ENCODE results near the gene ATP6V0A1. TPM values are rescaled to one million over a fixed set of nuclear protein-coding genes. Genes with fewer than 3 reads are reported as not detected.

Gene ATP6V0A1
- total and polyA plus RNA-seq, 7 experiments from 2014 or later, result 10.7 to 74.8 (median 17.4) TPM

GRCh38 chr17:42514279-42514678 is 55.6 kb downstream of the ATP6V0A1 start:
- CTCF ChIA-PET, result interaction anchor here (0.5 to 2.6 kb wide), 9 partner anchors 16 to 193 kb away, joined by 3 to 11 read pairs (median 4); no protein-coding TSS in a partner anchor
- Mint-ChIP-seq H3K9me3 (no peaks in the 10 kb centered on the region), H3K27me3 (no peaks in the 10 kb centered on the region), H3K36me3 (peaks cover 0 to 11% (median 2%) of the 10 kb centered on the region in 5 donors), H3K4me3 (no peak overlapping the region), H3K27ac (no peak overlapping the region), H3K4me1 (peaks cover 5 to 18% (median 7%) of the 10 kb centered on the region in 7 donors)
- Histone ChIP-seq H3K27ac (ENCODE audit: low read depth, low read length) (no peak overlapping the region), H3K27me3 (ENCODE audit: control insufficient read depth in 2 of 2, insufficient read depth in 2 of 2, low read length in 2 of 2) (no peaks in the 10 kb centered on the region), H3K36me3 (ENCODE audit: control insufficient read depth in 2 of 3, insufficient read depth in 3 of 3, low read length in 3 of 3) (peaks cover 0 to 14% (median 0%) of the 10 kb centered on the region in 3 experiments), H3K4me3 (ENCODE audit: low read length) (no peak overlapping the region), H3K9me3 (ENCODE audit: control insufficient read depth in 2 of 3, low read length in 3 of 3) (no peaks in the 10 kb centered on the region), H3K4me1 (ENCODE audit: control insufficient read depth in 2 of 2, insufficient read depth in 2 of 2, low read length in 2 of 2) (no peaks in the 10 kb centered on the region)
- DNase-seq (no peak), ATAC-seq (no peak)
- intact Hi-C loops (cut with micrococcal nuclease), result no loop called here
- POLR2A ChIA-PET, result interaction anchor here (0.5 kb wide), 1 partner anchor 16 kb away, joined by 4 read pairs; no protein-coding TSS in a partner anchor

- peaks cover 0 to 12% (median 0%) of the 10 kb centered on the region in 3 experiments for H3K36me3 ChIP-seq (ENCODE audit: control insufficient read depth in 2 of 3, insufficient read depth in 3 of 3, low read length in 3 of 3)
- intact Hi-C loops (cut with micrococcal nuclease), result no loop called here
- DNase-seq (no peak), ATAC-seq (no peak)
- H3K4me3 ChIP-seq (ENCODE audit: low read length), result no peak overlapping the region
- Mint-ChIP-seq H3K36me3 (peaks cover 0 to 11% (median 0%) of the 10 kb centered on the region in 5 donors), H3K9me3 (no peaks in the 10 kb centered on the region), H3K27me3 (no peaks in the 10 kb centered on the region), H3K4me1 (peaks cover 5 to 18% (median 7%) of the 10 kb centered on the region in 7 donors), H3K27ac (no peak overlapping the region), H3K4me3 (no peak overlapping the region)
- no peaks in the 10 kb centered on the region for H3K4me1 ChIP-seq (ENCODE audit: control insufficient read depth in 2 of 2, insufficient read depth in 2 of 2, low read length in 2 of 2)
- ChIA-PET CTCF (interaction anchor here (0.5 to 2.6 kb wide), 9 partner anchors 8 to 193 kb away, joined by 3 to 11 read pairs (median 4); no protein-coding TSS in a partner anchor), POLR2A (no interaction called here)
- no peaks in the 10 kb centered on the region for H3K9me3 ChIP-seq (ENCODE audit: control insufficient read depth in 2 of 3, low read length in 3 of 3)
- H3K27ac ChIP-seq (ENCODE audit: low read depth, low read length), result no peak overlapping the region
- H3K27me3 ChIP-seq (ENCODE audit: control insufficient read depth in 2 of 2, insufficient read depth in 2 of 2, low read length in 2 of 2), result no peaks in the 10 kb centered on the region
Observed at GRCh38 chr17:42514867-42515266, 56.2 kb downstream of the ATP6V0A1 start.

GRCh38 chr17:42517516-42517915 is 58.8 kb downstream of the ATP6V0A1 start:
- CTCF ChIA-PET, result interaction anchor here (0.8 to 2.5 kb wide), 11 partner anchors 9 to 295 kb away, joined by 3 to 7 read pairs (median 5); no protein-coding TSS in a partner anchor
- Histone ChIP-seq H3K36me3 (ENCODE audit: control insufficient read depth in 2 of 3, insufficient read depth in 3 of 3, low read length in 3 of 3) (peaks cover 0 to 24% (median 5%) of the 10 kb centered on the region in 3 experiments), H3K4me1 (ENCODE audit: control insufficient read depth in 2 of 2, insufficient read depth in 2 of 2, low read length in 2 of 2) (no peaks in the 10 kb centered on the region), H3K27ac (ENCODE audit: low read depth, low read length) (no peak overlapping the region), H3K4me3 (ENCODE audit: low read length) (no peak overlapping the region), H3K9me3 (ENCODE audit: control insufficient read depth in 2 of 3, low read length in 3 of 3) (no peaks in the 10 kb centered on the region), H3K27me3 (ENCODE audit: control insufficient read depth in 2 of 2, insufficient read depth in 2 of 2, low read length in 2 of 2) (no peaks in the 10 kb centered on the region)
- ATAC-seq (peak; percentile 87), DNase-seq (peak; percentile 67 to 83 (median 75))
- Mint-ChIP-seq H3K9me3 (no peaks in the 10 kb centered on the region), H3K4me1 (peaks cover 5 to 8% (median 5%) of the 10 kb centered on the region in 7 donors), H3K4me3 (no peak overlapping the region), H3K36me3 (peaks cover 0 to 13% (median 0%) of the 10 kb centered on the region in 5 donors), H3K27me3 (peaks cover 0 to 4% (median 0%) of the 10 kb centered on the region in 5 donors), H3K27ac (peak overlapping the region in 1 of 9 donors; percentile 12)
- intact Hi-C loops (cut with micrococcal nuclease), result loop anchor here (1.0 to 2.0 kb wide), 6 partner anchors 33 to 195 kb away; no protein-coding TSS in a partner anchor
- POLR2A ChIA-PET, result interaction anchor here (0.6 to 1.0 kb wide), 2 partner anchors 15 to 79 kb away, joined by 3 to 5 read pairs; no protein-coding TSS in a partner anchor

GRCh38 chr17:42518046-42518754 is 59.5 kb downstream of the ATP6V0A1 start:
- H3K27ac ChIP-seq (ENCODE audit: low read depth, low read length), result no peak overlapping the region
- H3K36me3 ChIP-seq (ENCODE audit: control insufficient read depth in 2 of 3, insufficient read depth in 3 of 3, low read length in 3 of 3), result peaks cover 0 to 26% (median 8%) of the 10 kb centered on the region in 3 experiments
- ChIA-PET CTCF (interaction anchor here (0.5 to 2.5 kb wide), 15 partner anchors 9 to 307 kb away, joined by 3 to 7 read pairs (median 4); no protein-coding TSS in a partner anchor), POLR2A (interaction anchor here (1.0 kb wide), 2 partner anchors 12 to 15 kb away, joined by 4 to 5 read pairs; no protein-coding TSS in a partner anchor)
- Mint-ChIP-seq H3K4me1 (peaks cover 5 to 8% (median 5%) of the 10 kb centered on the region in 7 donors), H3K4me3 (no peak overlapping the region), H3K36me3 (peaks cover 0 to 16% (median 0%) of the 10 kb centered on the region in 5 donors), H3K9me3 (no peaks in the 10 kb centered on the region), H3K27me3 (peaks cover 0 to 4% (median 0%) of the 10 kb centered on the region in 5 donors), H3K27ac (no peak overlapping the region)
- no peak overlapping the region for H3K4me3 ChIP-seq (ENCODE audit: low read length)
- H3K4me1 ChIP-seq (ENCODE audit: control insufficient read depth in 2 of 2, insufficient read depth in 2 of 2, low read length in 2 of 2), result no peaks in the 10 kb centered on the region
- intact Hi-C loops (cut with micrococcal nuclease), result no loop called here
- H3K27me3 ChIP-seq (ENCODE audit: control insufficient read depth in 2 of 2, insufficient read depth in 2 of 2, low read length in 2 of 2), result no peaks in the 10 kb centered on the region
- DNase-seq (no peak), ATAC-seq (peak; percentile 67)
- H3K9me3 ChIP-seq (ENCODE audit: control insufficient read depth in 2 of 3, low read length in 3 of 3), result no peaks in the 10 kb centered on the region

GRCh38 chr17:42518755-42519545 is 60.3 kb downstream of the ATP6V0A1 start:
- H3K27me3 Mint-ChIP-seq, result peaks cover 0 to 4% (median 0%) of the 10 kb centered on the region in 5 donors
- H3K4me3 Mint-ChIP-seq, result no peak overlapping the region
- H3K9me3 Mint-ChIP-seq, result no peaks in the 10 kb centered on the region
- no peak overlapping the region for H3K27ac Mint-ChIP-seq
- CTCF ChIA-PET, result interaction anchor here (0.5 to 2.5 kb wide), 11 partner anchors 8 to 306 kb away, joined by 3 to 7 read pairs (median 5); no protein-coding TSS in a partner anchor
- POLR2A ChIA-PET, result interaction anchor here (0.6 to 1.0 kb wide), 4 partner anchors 11 to 14 kb away, joined by 3 to 5 read pairs (median 4); no protein-coding TSS in a partner anchor
- Histone ChIP-seq H3K4me1 (ENCODE audit: control insufficient read depth in 2 of 2, insufficient read depth in 2 of 2, low read length in 2 of 2) (no peaks in the 10 kb centered on the region), H3K4me3 (ENCODE audit: low read length) (no peak overlapping the region), H3K9me3 (ENCODE audit: control insufficient read depth in 2 of 3, low read length in 3 of 3) (no peaks in the 10 kb centered on the region), H3K27me3 (ENCODE audit: control insufficient read depth in 2 of 2, insufficient read depth in 2 of 2, low read length in 2 of 2) (no peaks in the 10 kb centered on the region), H3K27ac (ENCODE audit: low read depth, low read length) (no peak overlapping the region), H3K36me3 (ENCODE audit: control insufficient read depth in 2 of 3, insufficient read depth in 3 of 3, low read length in 3 of 3) (peaks cover 0 to 22% (median 8%) of the 10 kb centered on the region in 3 experiments)
- DNase-seq, result no peak
- intact Hi-C loops (cut with micrococcal nuclease), result no loop called here
- ATAC-seq, result no peak
- H3K4me1 Mint-ChIP-seq, result peaks cover 5 to 12% (median 5%) of the 10 kb centered on the region in 7 donors
- peaks cover 0 to 16% (median 0%) of the 10 kb centered on the region in 5 donors for H3K36me3 Mint-ChIP-seq

All from naive thymus-derived CD4-positive, alpha-beta T cell (primary cell).